HG03060 (cell line): ENCODE results near the gene SEC14L5.
"Not testable (repeated sequence)": the region's sequence is repeated elsewhere in the genome, so short reads cannot be mapped to it uniquely, and the experiment has no call there.

Experiments
- ATAC-seq: cut with Tn5 transposase; IDR thresholded peaks from one replicate; pipeline ENCODE4 v1.9.1; 2021; ENCODE audit warnings: low read depth, moderate number of reproducible peaks; ENCODE audit not compliant: unreplicated experiment

Gene SEC14L5

GRCh38 chr16:4928227-4928626 lies 29.9 kb upstream of the SEC14L5 start:
- no peak for ATAC-seq

- not testable (repeated sequence) for ATAC-seq
Measured at GRCh38 chr16:4929619-4930018, 28.5 kb upstream of the SEC14L5 start.

GRCh38 chr16:4931381-4931780 lies 26.7 kb upstream of the SEC14L5 start:
- no peak for ATAC-seq

GRCh38 chr16:4933433-4933832 lies 24.7 kb upstream of the SEC14L5 start:
- ATAC-seq: no peak

- no peak for ATAC-seq
Measured at GRCh38 chr16:4933871-4934395, 24.2 kb upstream of the SEC14L5 start.

GRCh38 chr16:4934591-4934990 lies 23.5 kb upstream of the SEC14L5 start:
- ATAC-seq: no peak

- ATAC-seq: no peak
Measured at GRCh38 chr16:4935241-4935855, 22.8 kb upstream of the SEC14L5 start.

- no peak for ATAC-seq
Measured at GRCh38 chr16:4936181-4936990, 21.7 kb upstream of the SEC14L5 start.

- ATAC-seq: no peak
Measured at GRCh38 chr16:4936991-4937781, 20.9 kb upstream of the SEC14L5 start, which contains the start of gene PPL. PPL (minus strand) TSS chr16:4937148; CDS start chr16:4937045, 103 bp downstream.

GRCh38 chr16:4937782-4938682 lies 20.1 kb upstream of the SEC14L5 start:
- no peak for ATAC-seq

- no peak for ATAC-seq
Measured at GRCh38 chr16:4938683-4939030, 19.5 kb upstream of the SEC14L5 start.

- no peak for ATAC-seq
Measured at GRCh38 chr16:4940719-4941118, 17.4 kb upstream of the SEC14L5 start.

GRCh38 chr16:4942481-4942880 lies 15.6 kb upstream of the SEC14L5 start:
- ATAC-seq: no peak

- ATAC-seq: no peak
Measured at GRCh38 chr16:4944333-4945281, 13.5 kb upstream of the SEC14L5 start.

GRCh38 chr16:4945560-4946502 lies 12.3 kb upstream of the SEC14L5 start:
- no peak for ATAC-seq

- ATAC-seq: no peak
Measured at GRCh38 chr16:4946917-4947316, 11.2 kb upstream of the SEC14L5 start.

- ATAC-seq: no peak
Measured at GRCh38 chr16:4947722-4948503, 10.2 kb upstream of the SEC14L5 start.
